Hypothalamus (tissue), 51 donors: ENCODE measurements around the gene ME2.
"Not testable (repeated sequence)": the region's sequence is repeated elsewhere in the genome, so short reads cannot be mapped to it uniquely, and the experiment has no call there.

Experiments
- DNase-seq, 51 donors: peaks; one replicate each; lab custom pipeline; 2025; lab: John Stamatoyannopoulos, UW

Gene ME2

DNA sequence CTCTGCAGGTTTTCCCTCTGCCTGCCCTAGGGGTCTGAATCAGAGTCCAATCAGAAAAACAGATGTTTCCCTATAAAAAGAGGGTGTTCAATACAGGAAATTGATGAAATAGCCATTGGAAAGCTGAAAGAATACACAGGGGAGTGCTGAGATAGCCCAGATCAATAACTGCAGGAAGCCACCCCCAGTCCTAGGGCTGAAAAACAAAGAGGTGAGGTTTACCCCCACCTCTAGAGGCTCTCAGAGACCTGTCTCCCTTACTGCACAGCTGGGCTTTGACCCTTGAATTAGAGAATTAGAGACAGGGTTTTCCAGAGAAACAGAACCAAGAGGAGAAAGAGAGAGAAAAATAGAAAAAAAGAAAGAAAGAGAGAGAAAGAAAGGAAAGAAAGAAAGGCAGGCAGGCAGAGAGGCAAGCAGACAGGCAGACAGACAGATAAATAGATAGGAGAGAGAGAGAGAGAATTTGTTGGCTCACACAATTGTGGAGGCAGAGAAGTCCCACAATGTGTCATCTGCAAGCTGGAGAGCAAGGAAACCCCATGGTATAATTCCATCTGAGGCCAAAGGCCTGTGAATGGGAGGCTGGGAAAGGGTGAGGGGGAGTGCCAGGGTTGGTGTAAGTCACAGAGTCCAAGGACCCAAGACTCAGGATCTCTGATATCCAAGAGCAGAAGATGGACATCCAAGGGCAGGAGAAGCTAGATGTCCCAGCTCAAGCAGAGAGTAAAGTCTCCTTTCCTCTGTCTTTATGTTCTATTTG, 18.9 kb upstream of the ME2 start:
- DNase-seq = no peak

DNA sequence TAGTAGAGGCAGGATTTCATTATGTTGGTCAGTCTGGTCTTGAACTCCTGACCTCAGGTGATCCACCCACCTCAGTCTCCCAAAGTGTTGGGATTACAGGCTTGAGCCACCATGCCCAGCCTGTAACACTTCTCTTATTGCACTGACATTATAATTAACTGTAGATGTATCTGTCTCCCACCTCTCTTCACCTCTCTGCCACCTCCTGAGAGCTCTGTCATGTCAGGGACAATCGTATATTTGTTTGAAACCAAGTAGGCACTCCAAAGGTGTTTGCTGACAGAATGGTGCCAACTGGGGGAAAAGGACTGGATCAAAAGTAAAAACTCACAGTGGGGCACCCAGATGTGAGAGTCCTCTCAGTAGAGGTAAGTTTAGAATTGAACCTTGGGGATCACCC, 17.3 kb upstream of the ME2 start:
- no peak for DNase-seq

DNA sequence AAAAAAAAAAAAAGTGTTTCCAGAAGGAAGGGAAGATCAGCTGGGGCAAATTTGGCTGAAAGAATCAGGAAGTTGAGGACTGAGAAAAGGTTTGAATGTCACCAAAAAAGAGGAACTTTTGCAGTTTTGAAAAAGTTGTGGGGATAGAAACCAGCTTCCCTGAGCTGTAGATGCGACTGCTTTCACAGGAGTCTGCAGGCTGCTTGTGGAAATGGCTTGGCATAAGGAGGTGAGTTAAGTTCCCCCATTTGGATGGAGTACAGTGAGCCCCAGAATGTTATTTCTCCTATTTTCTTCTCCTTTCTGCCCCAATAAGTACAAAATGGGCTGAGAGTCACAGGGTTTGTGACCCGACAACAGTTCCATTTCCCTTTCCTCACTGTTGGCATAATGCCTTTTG, 16.5 kb upstream of the ME2 start:
- DNase-seq = no peak

DNA sequence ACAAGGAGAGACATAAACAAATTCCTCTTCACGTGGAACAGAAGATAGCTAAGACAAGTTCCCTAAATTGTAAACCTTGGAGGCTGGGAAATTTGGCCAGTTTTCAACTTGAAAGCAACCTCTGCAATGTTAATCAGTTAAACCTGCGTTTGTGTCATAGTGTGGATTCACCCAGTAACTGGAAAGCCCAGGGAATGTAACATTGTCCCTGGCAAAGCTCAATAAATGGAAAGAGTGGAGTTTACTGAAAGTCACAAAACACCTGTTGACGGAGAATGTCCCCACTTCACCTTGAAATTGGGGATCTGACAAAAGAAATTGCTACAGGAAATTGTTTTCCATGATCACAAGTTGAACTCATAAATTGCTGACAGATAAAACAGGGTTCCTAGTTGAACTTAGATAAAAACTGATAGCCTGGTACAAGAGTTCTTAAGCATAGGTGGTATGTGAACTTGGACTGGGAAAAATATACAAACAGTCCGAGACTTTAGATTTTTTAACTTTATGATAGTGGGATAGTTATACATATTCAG, 15.0 kb upstream of the ME2 start:
- DNase-seq = no peak

DNA sequence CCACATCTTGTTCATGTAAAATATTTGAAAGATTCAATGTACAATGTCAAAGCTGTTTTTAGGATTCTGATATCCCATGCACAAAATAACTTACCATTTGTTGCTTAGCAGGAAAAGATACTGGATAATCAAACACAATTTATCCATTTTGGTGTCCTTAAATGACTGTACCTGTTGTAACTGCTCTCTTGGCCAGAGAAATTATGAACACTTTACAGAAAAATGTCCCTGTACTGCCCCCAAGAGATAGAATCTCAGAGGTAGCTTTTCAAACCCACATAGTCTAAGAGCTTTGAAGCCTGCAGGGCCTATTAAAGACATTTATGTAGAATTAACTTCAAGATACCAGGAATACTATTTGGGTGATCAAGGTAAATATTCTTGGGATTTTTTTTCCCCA, 12.2 kb upstream of the ME2 start:
- peak in 1 of 51 donors; percentile 5 for DNase-seq

DNA sequence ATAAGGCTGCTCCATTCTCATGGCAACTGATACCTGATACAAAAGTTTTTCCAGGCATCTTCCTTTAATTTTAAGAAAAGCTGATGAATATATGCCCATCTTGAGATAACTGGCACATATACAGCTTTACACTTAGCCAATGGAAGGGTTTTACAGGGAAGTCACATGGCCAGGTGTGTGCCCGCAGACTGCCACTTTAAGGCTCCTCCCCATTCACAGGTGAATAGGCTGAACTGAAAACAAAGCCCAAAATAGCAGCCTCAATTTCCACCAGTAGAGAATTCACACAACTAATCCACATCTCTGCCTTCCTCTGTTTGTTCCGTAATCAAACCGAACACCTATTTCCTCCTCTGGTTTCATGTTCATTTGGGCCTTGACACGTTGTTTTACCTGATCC, 9.8 kb upstream of the ME2 start:
- no peak for DNase-seq

DNA sequence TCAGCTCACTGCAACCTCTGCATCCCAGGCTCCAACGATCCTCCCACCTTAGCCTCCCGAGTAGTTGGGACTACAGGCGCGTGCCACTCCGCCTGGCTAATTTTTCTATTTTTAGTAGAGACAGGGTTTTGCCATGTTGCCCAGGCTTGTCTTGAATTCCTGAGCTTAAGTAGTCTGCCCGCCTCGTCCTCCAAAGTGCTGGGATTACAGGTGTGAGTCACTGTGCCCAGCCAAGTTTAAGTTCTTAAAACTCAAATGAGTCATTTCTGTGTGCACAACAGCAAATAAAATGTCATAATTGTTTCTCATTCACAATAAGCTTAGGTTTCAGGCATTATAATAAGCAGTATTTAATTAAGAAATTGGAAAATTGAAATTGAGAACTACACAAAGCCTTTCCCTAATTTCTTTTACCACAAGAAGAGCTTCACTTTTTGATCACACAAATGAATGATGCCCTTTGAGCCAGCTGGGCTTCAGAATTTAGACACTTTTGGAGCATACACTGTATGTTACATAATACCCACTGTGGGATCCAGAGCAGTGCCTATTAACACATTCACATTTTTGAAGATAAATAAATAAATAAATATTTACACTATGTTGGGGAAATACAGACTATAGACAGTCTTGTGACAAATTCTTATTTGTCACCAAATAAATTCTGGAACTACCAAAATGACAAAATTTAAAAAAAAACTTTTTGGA, 8.6 kb upstream of the ME2 start:
- DNase-seq = no peak

DNA sequence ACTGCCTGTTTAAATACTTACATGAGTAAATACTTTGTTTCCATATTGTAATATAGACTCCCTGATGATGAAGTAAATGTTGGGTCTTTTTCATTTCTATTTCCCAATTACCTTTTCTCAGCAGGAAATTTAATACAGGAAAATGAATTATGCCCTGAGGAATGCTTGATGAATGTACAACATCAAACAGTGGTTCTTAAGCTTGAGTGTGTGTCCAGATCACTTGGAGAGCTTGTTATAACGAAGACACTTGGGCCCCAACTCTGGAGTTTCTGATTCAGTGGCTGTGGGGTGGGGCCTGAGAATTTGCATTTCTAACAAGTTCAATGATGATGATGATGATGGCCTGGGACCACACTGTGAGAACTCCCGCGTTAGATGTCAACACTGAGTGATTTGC, 7.1 kb upstream of the ME2 start:
- no peak for DNase-seq

DNA sequence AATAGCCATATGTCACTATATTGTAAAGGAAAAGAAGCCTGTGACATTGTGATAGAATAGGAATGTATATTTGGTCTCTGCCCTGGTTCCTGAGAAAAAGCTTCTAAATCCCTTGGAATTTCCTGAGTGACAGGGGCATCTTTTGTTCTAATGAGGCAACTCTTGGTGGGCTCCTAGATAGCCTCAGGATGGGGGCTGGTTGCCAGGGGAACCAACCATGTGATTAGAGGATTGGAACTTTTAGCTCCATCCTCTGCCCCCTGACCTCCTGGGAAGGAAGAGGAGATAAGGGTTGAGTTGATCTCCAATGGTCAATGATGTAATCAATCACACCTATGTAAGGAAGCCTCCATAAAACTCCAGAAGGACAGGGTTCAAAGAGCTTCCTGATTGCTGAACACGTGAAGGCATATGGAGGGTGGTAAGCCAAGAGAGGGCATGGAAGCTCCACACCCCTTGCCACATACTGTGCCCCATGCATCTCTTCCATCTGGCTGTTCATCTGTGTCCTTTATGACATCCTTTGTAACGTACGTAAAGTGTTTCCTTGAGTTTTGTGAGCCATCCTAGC, 2.9 kb upstream of the ME2 start:
- no peak for DNase-seq

DNA sequence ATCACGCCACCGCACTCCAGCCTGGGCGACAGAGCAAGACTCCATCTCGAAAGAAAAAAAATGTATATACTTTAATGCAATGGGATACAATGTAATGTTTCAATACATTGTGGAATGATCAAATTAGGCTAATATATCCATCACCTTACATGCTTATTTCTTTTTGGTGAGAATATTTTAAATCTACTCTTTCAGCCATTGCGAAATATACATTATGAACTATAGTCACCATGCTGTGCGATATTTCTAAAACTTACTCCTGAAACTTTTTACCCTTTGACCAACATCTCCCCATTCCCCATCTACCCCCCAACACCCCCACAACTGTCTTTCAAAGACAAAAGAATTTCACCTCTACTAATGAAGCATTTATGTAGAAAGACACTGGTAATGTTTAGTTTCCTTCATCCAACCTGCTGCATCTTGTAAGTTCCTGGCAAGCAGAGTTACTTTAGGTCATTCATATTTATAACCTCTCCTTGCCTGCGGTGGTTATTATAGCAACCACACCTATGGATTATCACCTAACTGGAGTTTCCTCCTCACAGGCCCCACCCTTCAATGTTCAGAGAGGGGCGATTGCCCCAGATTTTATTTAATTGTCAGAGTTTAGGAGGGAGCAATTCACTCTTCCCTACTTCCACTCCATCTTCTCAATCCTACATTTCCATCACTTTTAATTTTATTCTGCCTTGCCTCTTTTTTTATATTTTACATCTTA, 1.2 kb upstream of the ME2 start:
- DNase-seq = no peak

DNA sequence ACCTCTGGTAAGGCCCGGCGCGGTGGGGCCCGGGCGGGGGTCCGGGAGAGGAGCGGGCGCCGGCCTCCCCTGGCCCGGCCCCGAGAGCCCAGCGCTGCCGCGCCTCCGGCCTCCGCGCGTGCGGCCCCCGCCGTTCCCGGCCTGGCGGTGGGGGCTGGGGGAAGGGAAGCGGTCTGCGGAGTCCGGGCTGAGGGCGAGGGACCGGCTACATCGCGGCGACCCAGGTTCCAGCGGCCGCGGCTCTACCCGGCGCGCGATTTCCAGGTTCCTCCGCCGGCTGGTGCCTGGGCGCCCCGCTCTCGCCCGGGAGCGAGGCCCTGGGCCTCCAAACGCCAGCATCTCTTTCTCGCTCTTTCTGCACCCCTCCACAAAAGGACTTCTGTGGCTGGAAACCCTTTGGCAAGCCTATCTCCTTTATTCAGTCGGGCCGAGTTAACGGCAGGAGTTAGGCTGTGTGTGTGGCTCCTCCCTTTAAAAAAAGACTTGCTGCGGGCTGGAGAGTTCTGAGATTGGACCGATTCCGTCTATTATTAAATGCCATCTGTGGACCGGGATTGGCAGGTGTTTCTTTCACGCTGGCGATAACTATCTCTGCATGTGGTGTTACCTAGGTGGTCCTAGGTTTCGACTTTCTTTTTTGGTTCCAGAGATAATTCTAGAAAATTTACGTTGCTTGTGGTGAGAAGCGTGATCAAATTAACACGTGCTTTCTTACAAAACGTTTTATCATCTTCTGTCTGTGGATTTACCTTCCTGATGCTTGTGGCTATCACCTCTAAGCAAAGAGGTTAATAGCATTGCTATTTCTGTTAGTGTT, 592 bp downstream of the ME2 start:
- peak in 30 of 51 donors; percentile 31 to 87 (median 55) for DNase-seq

DNA sequence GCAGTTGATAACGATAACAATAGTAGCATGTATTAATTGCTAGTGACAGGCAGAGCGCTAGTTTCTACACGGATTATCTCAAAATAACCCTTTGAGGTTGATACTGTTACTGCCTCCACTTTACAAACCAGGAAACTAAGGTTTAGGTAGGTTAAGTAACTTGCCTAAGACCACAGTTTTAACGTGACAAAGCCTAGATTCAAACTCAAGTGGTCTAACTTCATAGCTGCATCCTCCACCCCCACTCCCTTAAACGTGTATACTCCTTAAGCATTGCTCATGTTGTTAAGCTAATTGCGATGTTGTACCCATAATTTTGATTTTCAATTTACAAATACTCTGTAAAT, 1.2 kb downstream of the ME2 start:
- no peak for DNase-seq

DNA sequence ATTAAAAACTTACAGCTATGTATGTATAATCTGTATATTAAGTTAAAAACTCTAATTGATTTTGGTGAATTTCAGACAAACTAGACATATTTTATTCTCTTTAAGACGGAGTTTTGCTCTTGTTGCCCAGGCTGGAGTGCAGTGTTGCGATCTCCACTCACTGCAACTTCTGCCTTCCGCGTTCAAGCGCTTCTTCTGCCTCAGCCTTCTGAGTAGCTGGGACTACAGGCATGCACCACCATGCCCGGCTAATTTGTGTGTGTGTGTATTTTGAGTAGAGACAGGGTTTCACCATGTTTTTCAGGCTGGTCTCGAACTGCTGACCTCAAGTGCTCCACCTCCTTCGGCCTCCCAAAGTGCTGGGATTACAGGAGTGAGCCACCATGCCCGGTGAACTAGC, 2.0 kb downstream of the ME2 start:
- not testable (repeated sequence) for DNase-seq

DNA sequence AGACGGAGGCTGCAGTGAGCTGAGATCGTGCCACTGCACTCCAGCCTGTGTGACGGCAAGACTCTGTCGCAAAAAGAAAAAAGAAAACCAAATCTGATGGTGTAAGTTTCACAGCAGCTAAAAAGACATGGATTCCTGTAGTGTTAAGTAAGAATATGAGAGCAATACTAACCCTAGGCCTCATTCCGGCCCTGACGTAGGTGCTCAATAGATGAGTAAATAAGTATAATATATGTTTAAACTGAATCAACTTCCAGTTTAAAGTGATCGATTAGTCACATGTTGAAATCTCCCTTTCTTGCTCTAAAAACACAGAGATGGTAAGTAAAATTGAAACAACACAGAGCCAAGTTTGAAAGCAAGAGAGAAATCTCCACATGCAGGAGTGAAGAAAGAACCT, 8.0 kb downstream of the ME2 start:
- no peak for DNase-seq

DNA sequence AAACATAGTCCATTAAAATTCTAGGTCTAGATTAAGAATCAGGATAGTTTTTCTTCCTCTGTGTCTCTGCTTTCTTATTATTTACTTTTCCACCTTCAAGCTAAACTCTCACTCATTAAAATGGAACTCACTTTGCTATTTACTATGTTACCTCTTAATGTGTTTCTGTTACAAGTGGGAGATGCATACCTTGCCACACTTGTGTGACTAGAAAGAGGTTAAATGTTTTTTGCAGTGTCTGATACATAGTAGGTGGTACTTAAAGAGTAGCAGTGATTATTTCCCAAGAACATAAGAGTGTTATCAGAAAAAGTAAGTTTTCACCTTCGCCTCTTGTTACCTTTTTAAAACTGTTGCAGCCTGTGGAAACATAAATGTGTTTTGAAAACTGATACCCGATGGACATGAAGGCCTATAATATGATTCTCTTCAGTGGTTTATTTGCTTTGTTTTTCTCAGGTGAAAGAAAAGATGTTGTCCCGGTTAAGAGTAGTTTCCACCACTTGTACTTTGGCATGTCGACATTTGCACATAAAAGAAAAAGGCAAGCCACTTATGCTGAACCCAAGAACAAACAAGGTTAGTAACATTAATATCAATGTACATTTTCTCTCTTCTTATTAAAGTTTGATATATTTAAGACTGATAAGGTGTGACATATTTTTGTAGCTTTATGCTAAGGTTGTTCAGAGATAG, 16.6 kb downstream of the ME2 start:
- no peak for DNase-seq

DNA sequence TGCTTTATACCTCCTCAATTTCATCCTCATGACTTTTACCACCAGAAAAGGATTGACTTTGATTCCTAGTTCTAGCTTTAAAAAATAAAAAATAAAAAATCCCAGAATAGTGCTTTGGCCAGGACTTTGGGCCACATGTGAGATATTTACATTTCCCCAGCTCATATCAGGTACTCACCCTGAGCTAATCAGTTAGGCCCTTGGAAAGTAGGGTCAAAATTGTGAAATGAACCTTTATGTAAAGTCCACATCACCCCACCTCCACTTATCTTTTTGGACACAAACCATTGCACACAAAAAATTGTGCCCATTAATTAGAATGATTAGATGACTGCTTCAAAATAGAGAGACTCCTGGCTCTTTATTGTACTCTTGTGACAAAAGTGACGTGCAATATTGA, 17.2 kb downstream of the ME2 start:
- DNase-seq = no peak

DNA sequence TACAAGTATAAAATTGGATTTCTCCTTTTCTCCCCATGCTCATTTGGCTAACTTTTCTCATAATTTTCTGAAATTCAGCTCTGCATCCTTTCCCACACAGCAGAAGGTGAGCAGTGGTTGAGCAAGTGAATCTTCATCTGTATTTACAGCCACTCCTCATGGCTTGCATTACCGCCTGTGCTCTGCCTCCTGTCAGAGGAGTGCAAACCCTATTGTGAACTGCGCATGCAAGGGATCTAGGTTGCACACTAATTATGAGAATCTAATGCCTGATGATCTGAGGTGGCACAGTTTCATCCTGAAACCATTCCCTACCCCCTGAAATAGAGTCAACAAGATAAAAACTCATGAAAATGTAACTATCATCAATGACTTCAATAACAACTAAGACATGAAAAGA, 20.0 kb downstream of the ME2 start:
- DNase-seq = no peak

DNA sequence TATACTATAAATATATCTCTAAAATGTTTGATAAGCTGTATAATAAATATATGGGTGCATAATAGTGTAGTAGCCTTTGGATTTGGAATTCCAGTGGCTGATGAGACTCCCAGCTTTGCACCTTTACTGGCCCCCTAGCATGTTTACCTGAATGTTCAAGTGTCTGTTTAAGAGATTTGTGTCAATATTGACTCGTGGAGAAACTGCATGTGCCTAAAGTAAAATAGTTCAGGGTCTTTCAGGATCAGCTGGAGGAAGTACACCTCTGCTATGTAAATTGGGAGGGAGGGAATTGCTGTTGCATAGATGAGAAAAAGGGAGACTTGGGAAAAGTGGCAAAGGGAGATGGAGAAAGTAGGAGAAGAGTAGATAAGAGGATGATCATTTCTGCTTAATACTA, 23.9 kb downstream of the ME2 start:
- no peak for DNase-seq

DNA sequence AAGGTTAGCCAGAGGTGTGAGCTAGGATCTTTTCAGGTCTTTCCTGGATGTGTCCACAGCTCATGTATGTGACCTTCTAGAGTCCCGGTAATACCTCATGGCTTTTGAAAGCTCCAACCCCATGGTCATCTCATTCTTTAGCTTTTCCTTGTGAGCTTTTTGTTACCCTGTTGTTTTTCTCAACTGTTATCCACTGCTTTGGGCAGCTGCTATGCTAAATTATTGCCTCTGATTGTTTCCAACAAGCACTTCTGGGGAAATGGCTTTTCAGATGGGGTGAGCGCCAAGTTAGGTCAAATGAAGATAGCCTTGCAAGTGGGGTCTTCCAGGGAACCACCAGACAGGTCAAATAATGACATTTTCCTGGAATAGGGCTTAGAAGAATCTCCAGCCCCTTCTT, 27.9 kb downstream of the ME2 start:
- no peak for DNase-seq

DNA sequence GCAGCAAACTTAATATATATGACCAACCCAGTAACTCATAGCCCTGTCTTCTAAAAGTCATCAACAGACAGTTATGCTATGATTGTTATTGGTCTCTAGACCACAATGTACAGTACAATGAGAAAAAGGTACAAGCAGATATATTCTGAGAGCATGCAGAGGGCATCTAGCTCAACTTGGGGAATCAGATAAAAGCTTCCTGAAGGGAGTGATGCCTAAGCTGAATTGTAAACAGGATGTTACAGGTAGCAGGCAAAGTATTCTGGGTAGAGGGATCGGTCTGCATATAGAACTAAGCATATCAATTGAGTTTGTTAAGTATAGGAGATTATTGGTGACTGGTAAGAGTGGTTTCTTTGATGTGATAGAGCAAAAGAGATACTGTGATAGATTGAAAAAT, 30.3 kb downstream of the ME2 start:
- no peak for DNase-seq
